ENCODE results near the gene ATP12A. TPM values are rescaled to one million over a fixed set of nuclear protein-coding genes. Genes with fewer than 3 reads are reported as not detected.

Gene ATP12A
- total and polyA plus RNA-seq, 2 of the 8 experiments (the other 6 are each of a cell fraction or from before 2014, with no cell fraction given), result 0.80 to 1.3 TPM

DNA sequence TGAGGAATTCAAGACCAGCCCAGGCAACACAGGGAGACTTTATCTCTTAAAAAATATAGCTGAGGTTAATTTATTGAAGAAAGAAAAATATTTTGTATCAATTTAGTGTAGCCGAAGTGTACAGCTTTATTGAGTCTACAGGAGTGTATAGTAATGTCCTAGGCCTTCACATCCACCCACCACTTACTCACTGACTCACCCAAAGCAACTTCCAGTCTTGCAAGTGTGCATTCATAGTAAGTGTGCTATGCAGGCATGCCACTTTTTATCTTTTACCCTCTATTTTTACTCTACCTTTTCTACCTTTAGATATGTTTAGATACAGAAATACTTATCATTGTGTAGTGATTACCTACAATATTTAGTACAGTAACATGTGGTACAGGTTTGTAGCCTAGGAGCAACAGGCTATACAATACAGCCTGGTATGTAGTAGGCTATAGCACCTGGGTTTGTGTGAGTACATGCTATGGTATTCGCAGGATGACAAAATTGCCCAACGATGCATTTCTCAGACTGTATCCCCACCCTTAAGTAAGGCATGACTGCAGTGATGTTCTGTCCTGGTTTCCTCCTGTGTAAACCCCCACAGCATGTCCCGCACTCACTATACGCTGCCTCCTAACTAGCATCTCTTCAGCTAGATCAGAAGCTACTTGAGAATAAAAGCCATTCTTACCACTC is 15.3 kb upstream of the ATP12A start:
- H3K9ac ChIP-seq (replicated peaks in 1 of 4; ENCODE audit: extremely low read depth in 1 of 4, low read depth in 3 of 4, low read length in 3 of 4), result no peak overlapping the region
- H2BK120ac ChIP-seq (replicated peaks; ENCODE audit: low read depth, low read length), result no peak overlapping the region
- no peaks in the 10 kb centered on the region for H3K23me2 ChIP-seq (ENCODE audit: low read depth, low read length)
- H3K79me2 ChIP-seq (ENCODE audit: control insufficient read depth in 1 of 2, insufficient read depth in 2 of 2, low read length in 2 of 2), result no peaks in the 10 kb centered on the region
- no peak overlapping the region for H2BK20ac ChIP-seq (ENCODE audit: low read length)
- no peak overlapping the region for H2AFZ ChIP-seq (ENCODE audit: low read length)
- no peaks in the 10 kb centered on the region for H3K36me3 ChIP-seq (ENCODE audit: control insufficient read depth in 2 of 4, insufficient read depth in 4 of 4, low read length in 3 of 4)
- no peaks in the 10 kb centered on the region for H3K79me1 ChIP-seq (ENCODE audit: low read depth, low read length)
- no peak overlapping the region for H3K27ac ChIP-seq (ENCODE audit: low read depth, low read length)
- no peaks in the 10 kb centered on the region for H3K4me1 ChIP-seq (replicated peaks in 1 of 4; ENCODE audit: control insufficient read depth in 3 of 4, insufficient read depth in 4 of 4, low read length in 3 of 4)
- no peak overlapping the region for H2AK5ac ChIP-seq (ENCODE audit: low read depth, low read length)
- 78% methylated on average over 5 of the region's 5 CpGs; no CpG with 5 or more reads in 1 of the 2 experiments for WGBS, 2 experiments (ENCODE audit: extremely low coverage in 1 of 2, insufficient coverage in 1 of 2, insufficient read length in 1 of 2, insufficient replicate concordance in 2 of 2, low coverage in 1 of 2, low lambda C conversion rate in 2 of 2, missing lambda C conversion rate in 1 of 2)
- no peaks in the 10 kb centered on the region for H4K20me1 ChIP-seq (replicated peaks in 1 of 2; ENCODE audit: control insufficient read depth in 1 of 2, insufficient read depth in 2 of 2, low read length in 2 of 2)
- H4K8ac ChIP-seq (ENCODE audit: extremely low read depth, insufficient read depth, low read length), result no peak overlapping the region
- DNase-seq (ENCODE audit: low read depth in 1 of 2, low spot score in 2 of 2), result no peak
- no peak for TF ChIP-seq GABPA (IDR thresholded peaks at IDR 0.05; ENCODE audit: borderline replicate concordance, insufficient read depth, low read length)
- TF ChIP-seq POLR2A (IDR thresholded peaks at IDR 0.05; ENCODE audit: control extremely low read depth in 1 of 2, low read depth in 2 of 2, low read length in 2 of 2), result no peak
- no peak for TF ChIP-seq ASH2L (IDR thresholded peaks at IDR 0.05; ENCODE audit: low read length)
- no peak for TF ChIP-seq RAD21 (IDR thresholded peaks at IDR 0.05 in 1 of 2, conservative IDR thresholded peaks at IDR 0.05 in 1 of 2; ENCODE audit: low read depth in 2 of 2, low read length in 2 of 2)
- TF ChIP-seq PHF8 (conservative IDR thresholded peaks at IDR 0.05; ENCODE audit: low read depth, low read length), result no peak
- TF ChIP-seq RNF2 (IDR thresholded peaks at IDR 0.05; ENCODE audit: borderline replicate concordance, low read depth, low read length, missing control alignments, poor library complexity, severe bottlenecking), result no peak
- TF ChIP-seq, protein P1, sequence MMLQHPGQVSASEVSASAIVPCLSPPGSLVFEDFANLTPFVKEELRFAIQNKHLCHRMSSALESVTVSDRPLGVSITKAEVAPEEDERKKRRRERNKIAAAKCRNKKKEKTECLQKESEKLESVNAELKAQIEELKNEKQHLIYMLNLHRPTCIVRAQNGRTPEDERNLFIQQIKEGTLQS (IDR thresholded peaks at IDR 0.05; ENCODE audit: insufficient read depth, low read depth, low read length), result no peak
- TF ChIP-seq CHD1 (IDR thresholded peaks at IDR 0.05; ENCODE audit: low read depth, low read length), result no peak
- no peak for TF ChIP-seq SP2 (IDR thresholded peaks at IDR 0.05; ENCODE audit: low read length)
- no peak for TF ChIP-seq HDAC6 (IDR thresholded peaks at IDR 0.05; ENCODE audit: low read depth, low read length)
- no peaks in the 10 kb centered on the region for H3K9me3 ChIP-seq (ENCODE audit: insufficient read depth in 2 of 2, low read depth in 1 of 2, low read length in 1 of 2)
- H4K5ac ChIP-seq (ENCODE audit: insufficient read length, low read depth, low read length), result no peak overlapping the region
- no peak overlapping the region for H2BK12ac ChIP-seq (ENCODE audit: low read depth, low read length)
- H3K14ac ChIP-seq (ENCODE audit: insufficient read length), result no peak overlapping the region
- H2BK15ac ChIP-seq (ENCODE audit: low read length), result no peak overlapping the region
- H3K56ac ChIP-seq (replicated peaks; ENCODE audit: insufficient read length, low read depth, low read length), result no peak overlapping the region
- H3K4me3 ChIP-seq (ENCODE audit: extremely low read depth in 1 of 4, insufficient read depth in 2 of 4, low read depth in 3 of 4, low read length in 4 of 4), result no peak overlapping the region
- H3K4ac ChIP-seq (replicated peaks; ENCODE audit: insufficient read length, low read depth, low read length), result no peak overlapping the region
- no peak overlapping the region for H3K23ac ChIP-seq (ENCODE audit: insufficient read length)
- H4K91ac ChIP-seq (replicated peaks; ENCODE audit: insufficient read length, low read length), result no peak overlapping the region
- H3K27me3 ChIP-seq (replicated peaks in 1 of 4; ENCODE audit: control insufficient read depth in 3 of 4, extremely low read depth in 1 of 4, insufficient read depth in 3 of 4, low read length in 3 of 4), result no peaks in the 10 kb centered on the region
- ChIA-PET CTCF (ENCODE audit: partially characterized antibody) (interaction anchor here (1.0 to 2.5 kb wide), 3 partner anchors 10 to 59 kb away, joined by 3 to 8 read pairs (median 8); no protein-coding TSS in a partner anchor), POLR2A (ENCODE audit: partially characterized antibody) (no interaction called here)
- H3K18ac ChIP-seq (ENCODE audit: extremely low read depth, low read length), result no peak overlapping the region
- FAIRE-seq, result no peak
- H3K4me2 ChIP-seq (ENCODE audit: insufficient read depth in 1 of 2, low read depth in 2 of 2, low read length in 2 of 2), result no peak overlapping the region
- H2BK5ac ChIP-seq (ENCODE audit: low read depth, low read length), result no peak overlapping the region

Measured in H1 (cell line).